Pancreas (tissue), 10 donors: Measurements from ENCODE around the gene WRNIP1. TPM values are rescaled to one million over a fixed set of nuclear protein-coding genes. Genes with fewer than 3 reads are reported as not detected.

ENCODE experiments used
- ATAC-seq, 4 donors: fragments of 200-7000 bp; cut with Tn5 transposase; one replicate each; pipeline versions ENCODE4 v1.8.0 to v1.9.1; 2020; ENCODE audit warnings: mild to moderate bottlenecking in 4 of 4, moderate library complexity in 4 of 4
- DNase-seq, 6 donors: peaks; one replicate each; pipeline ENCODE4 v3.0.0-alpha.2; 2020
- FAIRE-seq: peaks from 2 replicates; lab custom pipeline; 2012; peaks lifted over from hg19 to GRCh38; lab: Jason Lieb, UNC
- H3K27ac ChIP-seq, 4 donors: fragments of 200-600 bp; sonication (generic); 1 replicate in 3 of 4; 2 replicates in 1 of 4; pipeline versions ENCODE4 v1.5.0 to v1.8.0; 2020
- H3K27me3 ChIP-seq, 4 donors: fragments of 200-600 bp; one replicate each; pipeline ENCODE4 v1.8.0; 2021
- H3K36me3 ChIP-seq, 3 donors: fragments of 200-600 bp; sonication (generic) in 1 of 3; one replicate each; pipeline versions ENCODE4 v1.5.0 to v1.8.0; 2020 to 2021
- H3K4me1 ChIP-seq, 3 donors: fragments of 200-600 bp; one replicate each; pipeline ENCODE4 v1.8.0; 2021
- H3K4me3 ChIP-seq, 4 donors: fragments of 200-600 bp; sonication (generic) in 2 of 4; one replicate each; pipeline versions ENCODE4 v1.5.0 to v1.8.0; 2020 to 2021
- H3K9me3 ChIP-seq, 4 donors: fragments of 200-600 bp; one replicate each; pipeline ENCODE4 v1.8.0; 2021
- CTCF ChIP-seq, 4 donors: fragments of 200-600 bp; sonication (generic) in 3 of 4; IDR thresholded peaks; one replicate each; pipeline versions ENCODE4 v1.5.0 to v1.8.0; 2021; ENCODE audit warnings: antibody characterized with exemption in 4 of 4
- WGBS, 2 donors: extraction: QIAGEN DNeasy Blood & Tissue Kit; methylation state at CpG; one replicate each; pipeline ENCODE4 v1.1.7; 2013; 5-methylcytosine and 5-hydroxymethylcytosine counted together
- intact Hi-C, 3 donors: fragments of 100-400 bp; cut with DNase I; formaldehyde crosslinking; loops; one replicate each; pipeline versions ENCODE4 v1.11.1 to v1.14.2; 2022
- polyA plus RNA-seq, 2 donors: library from polyadenylated mRNA; stranded (reverse); fragments of 200-250 nt; gene quantifications; one replicate each; pipeline ENCODE4 v1.2.3, GENCODE V29; 2013
- total RNA-seq, 6 donors: library from RNA; stranded (reverse); fragmentation: NEBNext Ultra II Directional in 4 of 6; extraction: Animal tissue kit (Norgen Biotek cat#: 25700) in 4 of 6; gene quantifications; one replicate each; pipeline versions ENCODE4 v1.2.1 to v1.2.4, GENCODE V29; 2021 to 2023
- donor health status: healthy with polysubstance abuse.
- donor health status: DM: no; HTN: no; CAD: no; lungs with moderate emphysema.
- donor health status: DM: no; HTN: no; CAD: no.
- donor health status: control.
- donor health status: control.
- donor health status: Bipolar disorder and iron deficiency.
- donor health status: DM: yes; HTN: yes; CAD: no.
- donor health status: DM: no; HTN: no; CAD: no.
- donor health status: DM: no; HTN: no; CAD: no.
- donor health status: DM: yes; HTN: yes; CAD: no.

Gene WRNIP1
- total and polyA plus RNA-seq, 8 donors = 19.2 to 45.7 (median 23.8) TPM

- WGBS, 2 donors = 40 to 44% methylated on average over 2 of the region's 2 CpGs
- TF ChIP-seq CTCF (IDR thresholded peaks at IDR 0.05) = no peak
- Histone ChIP-seq H3K4me3 (no peak overlapping the region), H3K4me1 (peaks cover 30 to 61% (median 30%) of the 10 kb centered on the region in 3 donors), H3K9me3 (no peaks in the 10 kb centered on the region), H3K27ac (peak overlapping the region in 2 of 4 donors; percentile 57 to 82), H3K27me3 (no peaks in the 10 kb centered on the region), H3K36me3 (no peaks in the 10 kb centered on the region)
- DNase-seq = no peak
- ATAC-seq = no peak
- intact Hi-C loops = no loop called here
- FAIRE-seq = no peak
These were observed 43.8 kb downstream of the WRNIP1 start for GRCh38 chr6:2809015-2809414.

- FAIRE-seq = no peak
- H3K4me1 ChIP-seq = peaks cover 22 to 49% (median 26%) of the 10 kb centered on the region in 3 donors
These were observed 45.0 kb downstream of the WRNIP1 start for GRCh38 chr6:2810092-2810671.

GRCh38 chr6:2812695-2813094 lies 47.5 kb downstream of the WRNIP1 start:
- FAIRE-seq (no peak), DNase-seq (no peak), ATAC-seq (no peak)
- Histone ChIP-seq H3K27ac (no peak overlapping the region), H3K27me3 (no peaks in the 10 kb centered on the region), H3K4me3 (no peak overlapping the region), H3K9me3 (no peaks in the 10 kb centered on the region), H3K4me1 (peaks cover 5 to 33% (median 10%) of the 10 kb centered on the region in 3 donors), H3K36me3 (no peaks in the 10 kb centered on the region)
- intact Hi-C loops = no loop called here
- 76 to 93% methylated on average over 3 of the region's 3 CpGs for WGBS, 2 donors
- TF ChIP-seq CTCF (IDR thresholded peaks at IDR 0.05) = no peak

More at GRCh38 chr6:2810092-2810671, 45.0 kb downstream of the WRNIP1 start:
- no peaks in the 10 kb centered on the region for H3K27me3 ChIP-seq
- H3K27ac ChIP-seq = peak overlapping the region in 2 of 4 donors; percentile 57 to 82
- no peaks in the 10 kb centered on the region for H3K36me3 ChIP-seq
- TF ChIP-seq CTCF (IDR thresholded peaks at IDR 0.05) = no peak
- 51 to 58% methylated on average over 9 of the region's 9 CpGs for WGBS, 2 donors
- no peaks in the 10 kb centered on the region for H3K9me3 ChIP-seq
- DNase-seq = peak in 3 of 6 donors; percentile 57 to 79 (median 67)
- H3K4me3 ChIP-seq = no peak overlapping the region
- peak; percentile 68 to 85 (median 74) for ATAC-seq
- intact Hi-C loops = no loop called here

- Histone ChIP-seq H3K9me3 (no peaks in the 10 kb centered on the region), H3K4me3 (no peak overlapping the region), H3K27me3 (no peaks in the 10 kb centered on the region), H3K4me1 (peaks cover 3 to 17% (median 16%) of the 10 kb centered on the region in 3 donors), H3K27ac (no peak overlapping the region), H3K36me3 (no peaks in the 10 kb centered on the region)
- FAIRE-seq (no peak), DNase-seq (no peak), ATAC-seq (no peak)
- no peak for TF ChIP-seq CTCF (IDR thresholded peaks at IDR 0.05)
- intact Hi-C loops = no loop called here
These were observed 51.0 kb downstream of the WRNIP1 start for GRCh38 chr6:2816158-2816557.

- Histone ChIP-seq H3K9me3 (no peaks in the 10 kb centered on the region), H3K27me3 (no peaks in the 10 kb centered on the region), H3K4me1 (peaks cover 3 to 17% (median 16%) of the 10 kb centered on the region in 3 donors), H3K4me3 (no peak overlapping the region), H3K36me3 (no peaks in the 10 kb centered on the region), H3K27ac (peak overlapping the region; percentile 54 to 82 (median 70))
- DNase-seq (no peak), ATAC-seq (peak; percentile 82 to 92 (median 89)), FAIRE-seq (peak; percentile 86)
- TF ChIP-seq CTCF (IDR thresholded peaks at IDR 0.05) = no peak
- WGBS, 2 donors = 4% methylated on average over 4 of the region's 4 CpGs
- intact Hi-C loops = no loop called here
These were observed 52.8 kb downstream of the WRNIP1 start for GRCh38 chr6:2817903-2818443.
